GM23338 (cell line): ENCODE measurements around the gene VSIG10L.

ENCODE experiments used
- CREB1 ChIP-seq: fragments of 250-450 bp; sonication (Bioruptor Pico); IDR thresholded peaks from 2 replicates; pipeline ENCODE4 v1.5.0; 2020; ENCODE audit warnings: low read depth, mild to moderate bottlenecking, moderate library complexity
- EZH2 ChIP-seq: fragments of 200-600 bp; sonication (generic); IDR thresholded peaks from one replicate; pipeline ENCODE4 v1.8.0; 2017; ENCODE audit warnings: antibody characterized with exemption, mild to moderate bottlenecking, low read depth; ENCODE audit not compliant: unreplicated experiment
- EZH2phosphoT487 ChIP-seq: fragments of 200-600 bp; sonication (generic); IDR thresholded peaks from one replicate; pipeline ENCODE4 v1.8.1; 2018; ENCODE audit warnings: antibody characterized with exemption; ENCODE audit not compliant: unreplicated experiment
- JUNB ChIP-seq: IDR thresholded peaks from one replicate; pipeline ENCODE4 v1.6.1; 2016; ENCODE audit warnings: antibody characterized with exemption; ENCODE audit not compliant: unreplicated experiment
- NANOG ChIP-seq: IDR thresholded peaks from 2 replicates; pipeline ENCODE4 v1.6.1; 2016; ENCODE audit warnings: antibody characterized with exemption, borderline replicate concordance
- POLR2AphosphoS5 ChIP-seq: IDR thresholded peaks from 2 replicates; pipeline ENCODE4 v1.6.1; 2016; ENCODE audit warnings: antibody characterized with exemption, low read depth
- STAT1 ChIP-seq: IDR thresholded peaks from one replicate; pipeline ENCODE4 v1.6.1; 2016; ENCODE audit warnings: antibody characterized with exemption; ENCODE audit not compliant: unreplicated experiment
- ZNF114 ChIP-seq: fragments of 250-450 bp; sonication (Bioruptor Pico); IDR thresholded peaks from 2 replicates; pipeline ENCODE4 v1.5.0; 2020; ENCODE audit warnings: mild to moderate bottlenecking, moderate library complexity
- ZNF331 ChIP-seq: fragments of 250-450 bp; sonication (Bioruptor Pico); IDR thresholded peaks from 2 replicates; pipeline ENCODE4 v1.5.0; 2020; ENCODE audit warnings: low read depth, mild to moderate bottlenecking, moderate library complexity
- TF ChIP-seq, protein P1 (sequence below), 2 experiments: fragments of 200-600 bp in 1 of 2; sonication (generic) in 1 of 2; conservative IDR thresholded peaks; 2 replicates each; pipeline versions ENCODE4 v1.5.1 to v1.6.1; 2016 to 2017; ENCODE audit warnings: antibody characterized with exemption in 2 of 2, low read depth in 2 of 2, mild to moderate bottlenecking in 2 of 2, moderate library complexity in 1 of 2
- TF ChIP-seq, protein P2 (sequence below): IDR thresholded peaks from one replicate; pipeline ENCODE4 v1.6.1; 2018; ENCODE audit warnings: antibody characterized with exemption; ENCODE audit not compliant: unreplicated experiment
- TF ChIP-seq, protein P3 (sequence below): IDR thresholded peaks from 2 replicates; pipeline ENCODE4 v1.6.1; 2016; ENCODE audit warnings: antibody characterized with exemption
- TF ChIP-seq, protein P4 (sequence below): fragments of 250-450 bp; sonication (Bioruptor Pico); IDR thresholded peaks from 2 replicates; pipeline ENCODE4 v1.5.0; 2020; ENCODE audit warnings: mild to moderate bottlenecking, moderate library complexity

DNA sequence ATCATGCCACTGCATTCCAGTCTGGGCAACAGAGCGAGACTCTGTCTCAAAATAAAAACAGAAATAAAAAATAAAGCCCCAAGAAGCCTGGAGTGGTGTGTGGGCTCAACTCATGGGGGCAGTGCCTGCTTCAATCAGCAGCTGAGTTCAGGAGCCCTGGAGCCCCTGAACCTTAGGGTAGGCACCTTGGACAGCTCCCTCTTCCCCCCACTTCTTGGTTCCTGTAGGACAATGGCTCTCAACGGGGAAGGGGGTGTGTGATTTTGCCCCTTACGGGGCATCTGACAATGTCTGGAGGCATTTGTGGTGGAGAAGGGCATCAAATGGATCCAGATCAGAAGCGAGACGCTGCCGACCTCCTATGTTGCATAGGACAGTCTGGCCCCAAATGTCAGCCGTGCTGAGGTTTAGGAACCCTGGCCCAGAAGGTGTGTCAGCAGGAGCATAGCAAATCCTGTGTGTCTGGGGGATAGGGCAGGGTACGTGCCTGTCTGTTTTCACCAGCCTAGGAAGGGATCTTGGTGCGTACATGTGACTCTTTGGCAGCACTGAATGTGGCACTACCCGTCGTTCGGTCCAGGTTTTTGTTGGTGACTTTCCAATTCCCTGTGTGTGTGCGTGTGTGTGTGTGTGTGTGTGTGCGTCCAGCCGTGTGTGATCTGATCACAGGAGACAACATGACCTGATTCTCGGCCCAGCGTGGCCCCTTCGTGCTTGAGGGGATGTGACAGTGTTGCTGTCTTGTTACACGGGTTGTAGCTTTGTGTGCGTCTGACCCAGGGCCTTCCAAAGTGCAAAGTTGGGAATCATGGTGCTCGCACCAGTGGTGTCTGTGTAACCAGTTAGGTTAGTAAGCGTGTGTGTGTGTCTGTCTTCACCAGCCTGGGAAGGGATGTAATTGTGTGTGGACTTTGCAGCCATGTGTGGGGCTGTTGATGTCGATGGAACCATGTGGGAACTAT is 23.0 kb downstream of the VSIG10L start:
- no peak for TF ChIP-seq ZNF114 (CRISPR knock-in tag)
- TF ChIP-seq, protein P1, sequence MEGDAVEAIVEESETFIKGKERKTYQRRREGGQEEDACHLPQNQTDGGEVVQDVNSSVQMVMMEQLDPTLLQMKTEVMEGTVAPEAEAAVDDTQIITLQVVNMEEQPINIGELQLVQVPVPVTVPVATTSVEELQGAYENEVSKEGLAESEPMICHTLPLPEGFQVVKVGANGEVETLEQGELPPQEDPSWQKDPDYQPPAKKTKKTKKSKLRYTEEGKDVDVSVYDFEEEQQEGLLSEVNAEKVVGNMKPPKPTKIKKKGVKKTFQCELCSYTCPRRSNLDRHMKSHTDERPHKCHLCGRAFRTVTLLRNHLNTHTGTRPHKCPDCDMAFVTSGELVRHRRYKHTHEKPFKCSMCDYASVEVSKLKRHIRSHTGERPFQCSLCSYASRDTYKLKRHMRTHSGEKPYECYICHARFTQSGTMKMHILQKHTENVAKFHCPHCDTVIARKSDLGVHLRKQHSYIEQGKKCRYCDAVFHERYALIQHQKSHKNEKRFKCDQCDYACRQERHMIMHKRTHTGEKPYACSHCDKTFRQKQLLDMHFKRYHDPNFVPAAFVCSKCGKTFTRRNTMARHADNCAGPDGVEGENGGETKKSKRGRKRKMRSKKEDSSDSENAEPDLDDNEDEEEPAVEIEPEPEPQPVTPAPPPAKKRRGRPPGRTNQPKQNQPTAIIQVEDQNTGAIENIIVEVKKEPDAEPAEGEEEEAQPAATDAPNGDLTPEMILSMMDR (conservative IDR thresholded peaks at IDR 0.05; ENCODE audit: low read depth in 2 of 2), result no peak; a peak in 1 of 4 replicates
- no peak for TF ChIP-seq JUNB
- no peak for TF ChIP-seq POLR2AphosphoS5
- TF ChIP-seq ZNF331 (CRISPR knock-in tag), result no peak
- no peak for TF ChIP-seq CREB1
- TF ChIP-seq EZH2phosphoT487, result no peak
- no peak for TF ChIP-seq EZH2
- TF ChIP-seq STAT1, result no peak
- TF ChIP-seq, protein P2, sequence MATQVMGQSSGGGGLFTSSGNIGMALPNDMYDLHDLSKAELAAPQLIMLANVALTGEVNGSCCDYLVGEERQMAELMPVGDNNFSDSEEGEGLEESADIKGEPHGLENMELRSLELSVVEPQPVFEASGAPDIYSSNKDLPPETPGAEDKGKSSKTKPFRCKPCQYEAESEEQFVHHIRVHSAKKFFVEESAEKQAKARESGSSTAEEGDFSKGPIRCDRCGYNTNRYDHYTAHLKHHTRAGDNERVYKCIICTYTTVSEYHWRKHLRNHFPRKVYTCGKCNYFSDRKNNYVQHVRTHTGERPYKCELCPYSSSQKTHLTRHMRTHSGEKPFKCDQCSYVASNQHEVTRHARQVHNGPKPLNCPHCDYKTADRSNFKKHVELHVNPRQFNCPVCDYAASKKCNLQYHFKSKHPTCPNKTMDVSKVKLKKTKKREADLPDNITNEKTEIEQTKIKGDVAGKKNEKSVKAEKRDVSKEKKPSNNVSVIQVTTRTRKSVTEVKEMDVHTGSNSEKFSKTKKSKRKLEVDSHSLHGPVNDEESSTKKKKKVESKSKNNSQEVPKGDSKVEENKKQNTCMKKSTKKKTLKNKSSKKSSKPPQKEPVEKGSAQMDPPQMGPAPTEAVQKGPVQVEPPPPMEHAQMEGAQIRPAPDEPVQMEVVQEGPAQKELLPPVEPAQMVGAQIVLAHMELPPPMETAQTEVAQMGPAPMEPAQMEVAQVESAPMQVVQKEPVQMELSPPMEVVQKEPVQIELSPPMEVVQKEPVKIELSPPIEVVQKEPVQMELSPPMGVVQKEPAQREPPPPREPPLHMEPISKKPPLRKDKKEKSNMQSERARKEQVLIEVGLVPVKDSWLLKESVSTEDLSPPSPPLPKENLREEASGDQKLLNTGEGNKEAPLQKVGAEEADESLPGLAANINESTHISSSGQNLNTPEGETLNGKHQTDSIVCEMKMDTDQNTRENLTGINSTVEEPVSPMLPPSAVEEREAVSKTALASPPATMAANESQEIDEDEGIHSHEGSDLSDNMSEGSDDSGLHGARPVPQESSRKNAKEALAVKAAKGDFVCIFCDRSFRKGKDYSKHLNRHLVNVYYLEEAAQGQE, result peak; percentile 80
- TF ChIP-seq, protein P3, sequence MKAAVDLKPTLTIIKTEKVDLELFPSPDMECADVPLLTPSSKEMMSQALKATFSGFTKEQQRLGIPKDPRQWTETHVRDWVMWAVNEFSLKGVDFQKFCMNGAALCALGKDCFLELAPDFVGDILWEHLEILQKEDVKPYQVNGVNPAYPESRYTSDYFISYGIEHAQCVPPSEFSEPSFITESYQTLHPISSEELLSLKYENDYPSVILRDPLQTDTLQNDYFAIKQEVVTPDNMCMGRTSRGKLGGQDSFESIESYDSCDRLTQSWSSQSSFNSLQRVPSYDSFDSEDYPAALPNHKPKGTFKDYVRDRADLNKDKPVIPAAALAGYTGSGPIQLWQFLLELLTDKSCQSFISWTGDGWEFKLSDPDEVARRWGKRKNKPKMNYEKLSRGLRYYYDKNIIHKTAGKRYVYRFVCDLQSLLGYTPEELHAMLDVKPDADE, result no peak
- TF ChIP-seq NANOG, result no peak
- TF ChIP-seq, protein P4, sequence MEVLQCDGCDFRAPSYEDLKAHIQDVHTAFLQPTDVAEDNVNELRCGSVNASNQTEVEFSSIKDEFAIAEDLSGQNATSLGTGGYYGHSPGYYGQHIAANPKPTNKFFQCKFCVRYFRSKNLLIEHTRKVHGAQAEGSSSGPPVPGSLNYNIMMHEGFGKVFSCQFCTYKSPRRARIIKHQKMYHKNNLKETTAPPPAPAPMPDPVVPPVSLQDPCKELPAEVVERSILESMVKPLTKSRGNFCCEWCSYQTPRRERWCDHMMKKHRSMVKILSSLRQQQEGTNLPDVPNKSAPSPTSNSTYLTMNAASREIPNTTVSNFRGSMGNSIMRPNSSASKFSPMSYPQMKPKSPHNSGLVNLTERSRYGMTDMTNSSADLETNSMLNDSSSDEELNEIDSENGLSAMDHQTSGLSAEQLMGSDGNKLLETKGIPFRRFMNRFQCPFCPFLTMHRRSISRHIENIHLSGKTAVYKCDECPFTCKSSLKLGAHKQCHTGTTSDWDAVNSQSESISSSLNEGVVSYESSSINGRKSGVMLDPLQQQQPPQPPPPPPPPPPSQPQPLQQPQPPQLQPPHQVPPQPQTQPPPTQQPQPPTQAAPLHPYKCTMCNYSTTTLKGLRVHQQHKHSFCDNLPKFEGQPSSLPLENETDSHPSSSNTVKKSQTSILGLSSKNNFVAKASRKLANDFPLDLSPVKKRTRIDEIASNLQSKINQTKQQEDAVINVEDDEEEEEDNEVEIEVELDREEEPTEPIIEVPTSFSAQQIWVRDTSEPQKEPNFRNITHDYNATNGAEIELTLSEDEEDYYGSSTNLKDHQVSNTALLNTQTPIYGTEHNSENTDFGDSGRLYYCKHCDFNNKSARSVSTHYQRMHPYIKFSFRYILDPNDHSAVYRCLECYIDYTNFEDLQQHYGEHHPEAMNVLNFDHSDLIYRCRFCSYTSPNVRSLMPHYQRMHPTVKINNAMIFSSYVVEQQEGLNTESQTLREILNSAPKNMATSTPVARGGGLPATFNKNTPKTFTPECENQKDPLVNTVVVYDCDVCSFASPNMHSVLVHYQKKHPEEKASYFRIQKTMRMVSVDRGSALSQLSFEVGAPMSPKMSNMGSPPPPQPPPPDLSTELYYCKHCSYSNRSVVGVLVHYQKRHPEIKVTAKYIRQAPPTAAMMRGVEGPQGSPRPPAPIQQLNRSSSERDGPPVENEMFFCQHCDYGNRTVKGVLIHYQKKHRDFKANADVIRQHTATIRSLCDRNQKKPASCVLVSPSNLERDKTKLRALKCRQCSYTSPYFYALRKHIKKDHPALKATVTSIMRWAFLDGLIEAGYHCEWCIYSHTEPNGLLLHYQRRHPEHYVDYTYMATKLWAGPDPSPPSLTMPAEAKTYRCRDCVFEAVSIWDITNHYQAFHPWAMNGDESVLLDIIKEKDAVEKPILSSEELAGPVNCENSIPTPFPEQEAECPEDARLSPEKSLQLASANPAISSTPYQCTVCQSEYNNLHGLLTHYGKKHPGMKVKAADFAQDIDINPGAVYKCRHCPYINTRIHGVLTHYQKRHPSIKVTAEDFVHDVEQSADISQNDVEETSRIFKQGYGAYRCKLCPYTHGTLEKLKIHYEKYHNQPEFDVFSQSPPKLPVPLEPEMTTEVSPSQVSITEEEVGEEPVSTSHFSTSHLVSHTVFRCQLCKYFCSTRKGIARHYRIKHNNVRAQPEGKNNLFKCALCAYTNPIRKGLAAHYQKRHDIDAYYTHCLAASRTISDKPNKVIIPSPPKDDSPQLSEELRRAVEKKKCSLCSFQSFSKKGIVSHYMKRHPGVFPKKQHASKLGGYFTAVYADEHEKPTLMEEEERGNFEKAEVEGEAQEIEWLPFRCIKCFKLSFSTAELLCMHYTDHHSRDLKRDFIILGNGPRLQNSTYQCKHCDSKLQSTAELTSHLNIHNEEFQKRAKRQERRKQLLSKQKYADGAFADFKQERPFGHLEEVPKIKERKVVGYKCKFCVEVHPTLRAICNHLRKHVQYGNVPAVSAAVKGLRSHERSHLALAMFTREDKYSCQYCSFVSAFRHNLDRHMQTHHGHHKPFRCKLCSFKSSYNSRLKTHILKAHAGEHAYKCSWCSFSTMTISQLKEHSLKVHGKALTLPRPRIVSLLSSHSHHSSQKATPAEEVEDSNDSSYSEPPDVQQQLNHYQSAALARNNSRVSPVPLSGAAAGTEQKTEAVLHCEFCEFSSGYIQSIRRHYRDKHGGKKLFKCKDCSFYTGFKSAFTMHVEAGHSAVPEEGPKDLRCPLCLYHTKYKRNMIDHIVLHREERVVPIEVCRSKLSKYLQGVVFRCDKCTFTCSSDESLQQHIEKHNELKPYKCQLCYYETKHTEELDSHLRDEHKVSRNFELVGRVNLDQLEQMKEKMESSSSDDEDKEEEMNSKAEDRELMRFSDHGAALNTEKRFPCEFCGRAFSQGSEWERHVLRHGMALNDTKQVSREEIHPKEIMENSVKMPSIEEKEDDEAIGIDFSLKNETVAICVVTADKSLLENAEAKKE (CRISPR knock-in tag), result no peak
